Astrocyte (in vitro differentiated cells and primary cell): ENCODE data around the gene CEP290. TPM values are rescaled to one million over a fixed set of nuclear protein-coding genes. Genes with fewer than 3 reads are reported as not detected.

Source experiments
- DNase-seq: peaks from one replicate; pipeline ENCODE4 v3.0.0-alpha.2; 2010; ENCODE audit warnings: low read depth
- FAIRE-seq: peaks from 2 replicates; lab custom pipeline; 2011; peaks lifted over from hg19 to GRCh38; lab: Jason Lieb, UNC
- H2AFZ ChIP-seq: 2 replicates; pipeline ENCODE4 v1.6.0; 2012; ENCODE audit warnings: low read depth, low read length, inconsistent platforms
- H3K27ac ChIP-seq: 2 replicates; pipeline ENCODE4 v1.5.1; 2011; ENCODE audit warnings: low read depth, low read length, inconsistent platforms
- H3K27me3 ChIP-seq: 2 replicates; pipeline ENCODE4 v1.6.0; 2011; ENCODE audit warnings: low read length, inconsistent platforms; ENCODE audit not compliant: insufficient read depth
- H3K36me3 ChIP-seq: 2 replicates; pipeline ENCODE4 v1.5.1; 2011; ENCODE audit warnings: low read length, inconsistent platforms; ENCODE audit not compliant: insufficient read depth
- H3K4me1 ChIP-seq: 2 replicates; pipeline ENCODE4 v1.5.1; 2011; ENCODE audit warnings: low read length, inconsistent platforms; ENCODE audit not compliant: insufficient read depth
- H3K4me2 ChIP-seq: 2 replicates; pipeline ENCODE4 v1.6.0; 2012; ENCODE audit warnings: low read length, inconsistent platforms
- H3K4me3 ChIP-seq: 2 replicates; pipeline ENCODE4 v1.5.1; 2011; ENCODE audit warnings: low read depth, mild to moderate bottlenecking, low read length, inconsistent platforms; ENCODE audit not compliant: insufficient read depth
- H3K79me2 ChIP-seq: 2 replicates; pipeline ENCODE4 v1.6.0; 2012; ENCODE audit warnings: mild to moderate bottlenecking, low read length, inconsistent platforms; ENCODE audit not compliant: insufficient read depth
- H3K9ac ChIP-seq: 2 replicates; pipeline ENCODE4 v1.6.0; 2012; ENCODE audit warnings: mild to moderate bottlenecking, low read length, inconsistent platforms
- H3K9me3 ChIP-seq: 2 replicates; pipeline ENCODE4 v1.5.1; 2012; ENCODE audit warnings: low read depth, mild to moderate bottlenecking, low read length, inconsistent platforms; ENCODE audit not compliant: insufficient read depth
- H4K20me1 ChIP-seq: 2 replicates; pipeline ENCODE4 v1.6.0; 2012; ENCODE audit warnings: low read length, inconsistent platforms; ENCODE audit not compliant: insufficient read depth
- H3K27ac Mint-ChIP-seq: one replicate; pipeline ENCODE4 v1.8.0; 2021; ENCODE audit warnings: mild to moderate bottlenecking, mixed read lengths; ENCODE audit not compliant: unreplicated experiment
- H3K27me3 Mint-ChIP-seq: one replicate; pipeline ENCODE4 v1.8.0; 2021; ENCODE audit warnings: low read depth, mixed read lengths; ENCODE audit not compliant: unreplicated experiment
- H3K36me3 Mint-ChIP-seq: one replicate; pipeline ENCODE4 v1.8.0; 2021; ENCODE audit warnings: low read depth, mixed read lengths; ENCODE audit not compliant: unreplicated experiment
- H3K4me1 Mint-ChIP-seq: one replicate; pipeline ENCODE4 v1.8.0; 2021; ENCODE audit warnings: low read depth, mixed read lengths; ENCODE audit not compliant: unreplicated experiment
- H3K4me3 Mint-ChIP-seq: one replicate; pipeline ENCODE4 v1.8.0; 2021; ENCODE audit warnings: mild to moderate bottlenecking, moderate library complexity, mixed read lengths; ENCODE audit not compliant: unreplicated experiment
- H3K9me3 Mint-ChIP-seq: one replicate; pipeline ENCODE4 v1.8.0; 2021; ENCODE audit warnings: mild to moderate bottlenecking, mixed read lengths; ENCODE audit not compliant: unreplicated experiment
- CTCF ChIP-seq: IDR thresholded peaks from 2 replicates; pipeline ENCODE4 v1.5.1; 2011; ENCODE audit warnings: low read depth, mild to moderate bottlenecking, inconsistent platforms, low read length, moderate library complexity; ENCODE audit not compliant: insufficient read depth
- EZH2 ChIP-seq: IDR thresholded peaks from 2 replicates; pipeline ENCODE4 v1.6.1; 2012; ENCODE audit warnings: mild to moderate bottlenecking, low read length, inconsistent platforms; ENCODE audit not compliant: insufficient read depth
- total RNA-seq: library from RNA; stranded (reverse); gene quantifications from 2 replicates; pipeline ENCODE4 v1.2.1, GENCODE V29; 2021

CEP290 gene
- total RNA-seq, 1 donor from 2014 or later = 20.1 TPM

GRCh38 chr12:88185279-88185678, 43.4 kb upstream of the CEP290 start:
- H3K36me3 Mint-ChIP-seq = peaks cover 11% of the 10 kb centered on the region
- peaks cover 3% of the 10 kb centered on the region for H3K4me1 ChIP-seq
- peaks cover 21% of the 10 kb centered on the region for H3K4me1 Mint-ChIP-seq
- H3K4me3 Mint-ChIP-seq = no peak overlapping the region
- peak overlapping the region; percentile 20 for H3K27ac Mint-ChIP-seq
- H3K9ac ChIP-seq = no peak overlapping the region
- FAIRE-seq (no peak), DNase-seq (no peak)
- no peaks in the 10 kb centered on the region for H3K27me3 Mint-ChIP-seq
- H3K27ac ChIP-seq = no peak overlapping the region
- H3K36me3 ChIP-seq = peaks cover 2% of the 10 kb centered on the region
- no peaks in the 10 kb centered on the region for H3K27me3 ChIP-seq
- H2AFZ ChIP-seq = no peak overlapping the region
- TF ChIP-seq EZH2 (no peak), CTCF (no peak)
- no peak overlapping the region for H3K4me2 ChIP-seq
- no peaks in the 10 kb centered on the region for H3K79me2 ChIP-seq
- no peak overlapping the region for H3K4me3 ChIP-seq
- no peaks in the 10 kb centered on the region for H3K9me3 ChIP-seq
- H3K9me3 Mint-ChIP-seq = peaks cover 2% of the 10 kb centered on the region
- H4K20me1 ChIP-seq = no peaks in the 10 kb centered on the region

- no peak overlapping the region for H3K27ac ChIP-seq
- no peak overlapping the region for H3K4me3 ChIP-seq
- Mint-ChIP-seq H3K27ac (no peak overlapping the region), H3K9me3 (peaks cover 2% of the 10 kb centered on the region), H3K27me3 (no peaks in the 10 kb centered on the region), H3K4me1 (peaks cover 21% of the 10 kb centered on the region), H3K36me3 (peaks cover 13% of the 10 kb centered on the region), H3K4me3 (no peak overlapping the region)
- H3K9me3 ChIP-seq = no peaks in the 10 kb centered on the region
- TF ChIP-seq CTCF (no peak), EZH2 (no peak)
- H2AFZ ChIP-seq = no peak overlapping the region
- peaks cover 3% of the 10 kb centered on the region for H3K4me1 ChIP-seq
- no peak overlapping the region for H3K4me2 ChIP-seq
- FAIRE-seq (no peak), DNase-seq (no peak)
- H4K20me1 ChIP-seq = no peaks in the 10 kb centered on the region
- no peaks in the 10 kb centered on the region for H3K27me3 ChIP-seq
- peaks cover 6% of the 10 kb centered on the region for H3K36me3 ChIP-seq
- no peak overlapping the region for H3K9ac ChIP-seq
- H3K79me2 ChIP-seq = no peaks in the 10 kb centered on the region
Measured at GRCh38 chr12:88184196-88184595, 42.3 kb upstream of the CEP290 start.

GRCh38 chr12:88182416-88182815, 40.5 kb upstream of the CEP290 start:
- H3K4me1 ChIP-seq = no peaks in the 10 kb centered on the region
- no peak overlapping the region for H3K27ac Mint-ChIP-seq
- FAIRE-seq = peak; percentile 45

More at GRCh38 chr12:88182416-88182815, 40.5 kb upstream of the CEP290 start:
- Histone ChIP-seq H3K9me3 (no peaks in the 10 kb centered on the region), H3K27me3 (no peaks in the 10 kb centered on the region), H4K20me1 (no peaks in the 10 kb centered on the region), H3K9ac (no peak overlapping the region), H3K4me2 (no peak overlapping the region), H3K79me2 (no peaks in the 10 kb centered on the region), H3K4me3 (no peak overlapping the region), H3K36me3 (peaks cover 17% of the 10 kb centered on the region), H2AFZ (no peak overlapping the region), H3K27ac (no peak overlapping the region)
- H3K4me3 Mint-ChIP-seq = no peak overlapping the region
- no peaks in the 10 kb centered on the region for H3K27me3 Mint-ChIP-seq
- H3K36me3 Mint-ChIP-seq = peaks cover 13% of the 10 kb centered on the region
- DNase-seq = no peak
- H3K9me3 Mint-ChIP-seq = peaks cover 2% of the 10 kb centered on the region
- peaks cover 16% of the 10 kb centered on the region for H3K4me1 Mint-ChIP-seq
- TF ChIP-seq EZH2 = no peak
- no peak for TF ChIP-seq CTCF
